SK-N-MC (cell line): ENCODE data around the gene ATXN2.

ENCODE experiments used
- EZH2 ChIP-seq: fragments of 200-600 bp; sonication (generic); IDR thresholded peaks from one replicate; pipeline ENCODE4 v1.6.1; 2017; ENCODE audit warnings: antibody characterized with exemption
- FOXP2 ChIP-seq: optimal IDR thresholded peaks from 2 replicates; pipeline ENCODE3; 2011; ENCODE audit warnings: mild to moderate bottlenecking, moderate library complexity; ENCODE audit not compliant: insufficient read depth; ENCODE audit errors: extremely low read length, control extremely low read depth
- POLR2AphosphoS5 ChIP-seq: IDR thresholded peaks from 2 replicates; pipeline ENCODE4 v1.6.1; 2012; ENCODE audit warnings: mild to moderate bottlenecking, low read depth, low read length, borderline replicate concordance

DNA sequence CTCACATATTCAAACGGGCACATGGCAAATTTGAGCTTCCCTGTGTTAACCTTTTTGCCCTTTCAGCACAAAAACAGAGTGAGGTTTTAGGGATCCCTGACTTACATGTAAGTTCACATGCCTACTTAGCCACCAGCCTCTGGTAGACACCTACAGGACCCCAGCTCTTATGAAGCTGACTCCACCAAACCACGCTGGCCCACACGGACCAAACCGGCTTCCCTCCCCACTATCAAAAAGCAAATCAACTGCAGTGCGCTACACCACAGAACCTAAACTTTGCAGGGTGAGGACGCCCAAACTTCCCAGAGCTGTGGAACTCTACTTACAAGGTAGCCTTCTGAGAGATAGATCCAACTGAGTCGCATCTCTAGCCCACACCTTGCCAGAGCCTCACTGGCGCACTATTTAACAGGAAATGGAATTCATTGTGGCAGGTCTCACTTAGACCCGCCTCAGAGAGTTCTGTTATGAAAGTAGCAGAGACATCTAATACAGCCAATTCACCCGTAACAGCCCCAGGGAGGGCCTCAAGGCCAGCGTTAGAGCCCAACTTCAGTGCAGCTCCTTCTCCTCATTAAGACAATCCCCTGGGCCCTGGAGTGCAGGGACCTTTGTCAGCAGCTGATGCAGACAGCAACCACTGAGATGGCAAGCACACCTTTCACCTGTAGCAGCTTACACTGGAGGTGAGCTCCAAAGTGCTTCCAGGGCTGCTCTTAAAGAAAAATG lies 144.2 kb downstream of the ATXN2 start:
- TF ChIP-seq EZH2 (no peak), POLR2AphosphoS5 (no peak), FOXP2 (no peak)
